OCI-LY1 (cell line): ENCODE results near the gene CCBE1.

Source experiments
- CTCF ChIP-seq: fragments of 200-600 bp; sonication (generic), shearing (Covaris generic); IDR thresholded peaks from 2 replicates; pipeline ENCODE4 v1.5.1; 2017; ENCODE audit warnings: mild to moderate bottlenecking, antibody characterized with exemption, low read length, moderate library complexity, mixed read lengths
- EZH2 ChIP-seq: fragments of 200-600 bp; sonication (generic), shearing (Covaris generic); IDR thresholded peaks from 2 replicates; pipeline ENCODE4 v1.8.0; 2017; ENCODE audit warnings: borderline replicate concordance, mixed run types, mild to moderate bottlenecking, antibody characterized with exemption, low read length, moderate library complexity, mixed read lengths

DNA sequence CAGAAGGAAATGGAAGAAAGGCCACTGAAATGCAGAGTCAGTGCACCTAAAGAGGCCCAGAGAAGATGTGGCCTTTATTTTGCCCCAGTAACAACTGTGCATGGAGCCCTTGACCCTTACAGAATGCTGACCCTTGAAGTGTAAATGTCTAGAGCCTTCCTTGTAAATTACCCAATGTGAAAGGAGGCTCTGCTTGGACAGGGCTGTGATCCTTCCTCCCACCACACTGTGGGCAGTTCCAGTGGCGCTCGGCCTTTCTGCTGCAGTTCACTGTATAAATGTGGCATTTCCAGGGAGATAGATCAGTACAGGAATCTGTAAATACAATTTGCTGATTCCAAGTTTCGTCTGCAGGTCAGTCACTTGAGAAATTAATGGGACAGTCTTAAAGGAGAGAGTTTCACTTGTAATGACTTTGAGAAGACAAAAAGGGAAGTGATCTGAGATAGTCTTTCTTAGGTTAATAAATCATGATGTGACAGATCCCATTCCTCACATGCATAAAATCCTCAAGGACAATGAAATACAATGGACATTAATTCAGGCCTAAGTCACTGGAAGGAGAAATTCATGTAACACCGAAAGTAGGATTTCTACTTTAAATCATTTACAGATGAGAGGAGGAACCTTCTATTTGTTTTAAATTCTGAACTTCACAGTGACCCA lies 204.3 kb downstream of the CCBE1 start:
- TF ChIP-seq CTCF, result no peak
- no peak for TF ChIP-seq EZH2
